A549 (cell line): ENCODE data around the gene NOXO1.

Source experiments
- CBX8 ChIP-seq: fragments of 200-600 bp; sonication (generic); IDR thresholded peaks from 2 replicates; pipeline ENCODE4 v1.6.1; 2016
- CEBPB ChIP-seq, 2 experiments: fragments of >200 bp in 1 of 2; sonication (Bioruptor Twin) in 1 of 2; formaldehyde crosslinking in 1 of 2; IDR thresholded peaks; 2 replicates each; pipeline ENCODE4 v1.6.1; 2012 to 2016
- CHD2 ChIP-seq: fragments of 150-350 bp; IDR thresholded peaks from 2 replicates; pipeline ENCODE4 v1.6.1; 2014; ENCODE audit warnings: low read length; ENCODE audit not compliant: partially characterized antibody
- CTCF ChIP-seq: fragments of >200 bp; sonication (Bioruptor Twin); formaldehyde crosslinking; IDR thresholded peaks from 3 replicates; pipeline ENCODE4 v1.5.1; 2016
- EHMT2 ChIP-seq: fragments of 200-600 bp; sonication (generic); IDR thresholded peaks from 2 replicates; pipeline ENCODE4 v1.6.1; 2016; ENCODE audit warnings: antibody characterized with exemption, low read depth, mild to moderate bottlenecking, moderate library complexity
- EP300 ChIP-seq, 2 experiments: fragments of >200 bp; sonication (Bioruptor Twin); formaldehyde crosslinking; IDR thresholded peaks; 2 replicates in 1 of 2; 3 replicates in 1 of 2; pipeline ENCODE4 v1.6.1; 2016 to 2017
- ESRRA ChIP-seq: fragments of 150-350 bp; IDR thresholded peaks from 2 replicates; pipeline ENCODE4 v1.6.1; 2014; ENCODE audit warnings: mild to moderate bottlenecking, low read length, borderline replicate concordance
- HMGXB4 ChIP-seq: fragments of 250-450 bp; sonication (Bioruptor Pico); IDR thresholded peaks from 2 replicates; pipeline ENCODE4 v1.5.0; 2021; ENCODE audit warnings: mild to moderate bottlenecking, moderate library complexity, borderline replicate concordance
- MAFK ChIP-seq: fragments of 450-650 bp; IDR thresholded peaks from 2 replicates; pipeline ENCODE4 v1.6.1; 2014; ENCODE audit not compliant: partially characterized antibody
- MYC ChIP-seq: IDR thresholded peaks from 2 replicates; pipeline ENCODE4 v1.6.1; 2012; ENCODE audit warnings: mild to moderate bottlenecking, inconsistent platforms, low read length, improper control_type of control experiment, borderline replicate concordance
- POLR2A ChIP-seq: IDR thresholded peaks from 2 replicates; pipeline ENCODE4 v1.6.1; 2012; ENCODE audit warnings: mild to moderate bottlenecking, low read length
- POLR2AphosphoS2 ChIP-seq: conservative IDR thresholded peaks from 2 replicates; pipeline ENCODE4 v1.6.1; 2012; ENCODE audit warnings: low read length, improper control_type of control experiment, inconsistent platforms
- REST ChIP-seq: fragments of 200-600 bp; sonication (generic); IDR thresholded peaks from 2 replicates; pipeline ENCODE4 v1.6.1; 2016; ENCODE audit warnings: antibody characterized with exemption, mild to moderate bottlenecking, moderate library complexity
- USF2 ChIP-seq: fragments of 450-650 bp; IDR thresholded peaks from 2 replicates; pipeline ENCODE4 v1.6.1; 2014; ENCODE audit warnings: antibody characterized with exemption

- no peak for TF ChIP-seq CHD2
- TF ChIP-seq CTCF, result no peak
- TF ChIP-seq ESRRA, result no peak
- TF ChIP-seq POLR2A, result no peak
- no peak for TF ChIP-seq CEBPB (IDR thresholded peaks at IDR 0.05)
- TF ChIP-seq POLR2AphosphoS2, result no peak
- TF ChIP-seq HMGXB4, result no peak
- TF ChIP-seq CBX8, result no peak
- TF ChIP-seq MAFK, result no peak
- no peak for TF ChIP-seq REST
- no peak for TF ChIP-seq MYC
- TF ChIP-seq EHMT2, result no peak
- TF ChIP-seq USF2, result no peak
- TF ChIP-seq EP300 (IDR thresholded peaks at IDR 0.05), result no peak
Measured at GRCh38 chr16:1984347-1985225, 3.3 kb upstream of the NOXO1 start.
